Testis (tissue), 2 donors: ENCODE results near the gene RFC2.

ENCODE experiments used
- CTCF ChIP-seq, 3 experiments: fragments of 450-650 bp in 2 of 3; fragments of 200-600 bp in 1 of 3; sonication (generic) in 1 of 3; IDR thresholded peaks; one replicate each; pipeline ENCODE4 v1.5.1; 2016 to 2019; ENCODE audit warnings: antibody characterized with exemption in 3 of 3, mild to moderate bottlenecking in 2 of 3, moderate library complexity in 1 of 3
- POLR2A ChIP-seq: fragments of 450-650 bp; IDR thresholded peaks from one replicate; pipeline ENCODE4 v1.6.1; 2017; ENCODE audit warnings: antibody characterized with exemption, mild to moderate bottlenecking, moderate library complexity

GRCh38 chr7:74252893-74253292 is 1.3 kb downstream of the RFC2 start:
- TF ChIP-seq CTCF (IDR thresholded peaks at IDR 0.05) = no peak
- TF ChIP-seq POLR2A = no peak
